Measurements from ENCODE around the gene DPP6. TPM values are rescaled to one million over a fixed set of nuclear protein-coding genes. Genes with fewer than 3 reads are reported as not detected.

The DPP6 gene
- polyA plus RNA-seq, 1 donor (not counting 4 experiments of a cell fraction or from before 2014, with no cell fraction given): not detected

- no peaks in the 10 kb centered on the region for H3K36me3 ChIP-seq (ENCODE audit: control insufficient read depth in 2 of 2, extremely low read depth in 1 of 2, insufficient read depth in 2 of 2, low read length in 2 of 2)
- FAIRE-seq (no peak), DNase-seq (ENCODE audit: low read depth, low spot score) (no peak)
- no peaks in the 10 kb centered on the region for H3K27me3 ChIP-seq (ENCODE audit: control insufficient read depth, extremely low read depth, insufficient read depth, low read length)
- no peaks in the 10 kb centered on the region for H3K4me1 ChIP-seq (ENCODE audit: control insufficient read depth, extremely low read depth, insufficient read depth, low read length)
- peaks cover 3% of the 10 kb centered on the region for H3K9me3 ChIP-seq (ENCODE audit: control insufficient read depth, low read depth, low read length)
- no peak for TF ChIP-seq EZH2 (IDR thresholded peaks at IDR 0.05; ENCODE audit: low read length)
- no peak for TF ChIP-seq CTCF (optimal IDR thresholded peaks at IDR 0.05 in 1 of 3, IDR thresholded peaks at IDR 0.05 in 1 of 3, conservative IDR thresholded peaks at IDR 0.05 in 1 of 3; ENCODE audit: extremely low read depth in 1 of 3, insufficient read depth in 2 of 3, low read length in 3 of 3)
- no peaks in the 10 kb centered on the region for H3K79me2 ChIP-seq (ENCODE audit: control insufficient read depth, insufficient read depth, low read length)
- no peaks in the 10 kb centered on the region for H3K9me1 ChIP-seq (ENCODE audit: control insufficient read depth, extremely low read depth, insufficient read depth, low read length)
- no peaks in the 10 kb centered on the region for H4K20me1 ChIP-seq (ENCODE audit: control insufficient read depth, extremely low read depth, insufficient read depth, low read length)
- H3K4me3 ChIP-seq (ENCODE audit: control insufficient read depth in 2 of 3, extremely low read depth in 1 of 3, insufficient read depth in 2 of 3, low read depth in 1 of 3, low read length in 3 of 3): no peak overlapping the region
- no peak overlapping the region for H3K4me2 ChIP-seq (ENCODE audit: control insufficient read depth, extremely low read depth, insufficient read depth, low read depth, low read length)
- dilution Hi-C loops (cut with MboI; ENCODE audit: extremely low pct_ligation_motif_present, low sequenced_read_pairs): no loop called here
- H3K9ac ChIP-seq (ENCODE audit: control insufficient read depth, extremely low read depth, insufficient read depth, low read length): no peak overlapping the region
- H3K27ac ChIP-seq (ENCODE audit: control insufficient read depth, insufficient read depth, low read length): no peak overlapping the region
- H2AFZ ChIP-seq (ENCODE audit: control insufficient read depth, low read length): no peak overlapping the region
These were observed 377.6 kb downstream of the DPP6 start for GRCh38 chr7:154429666-154430404.

DNA sequence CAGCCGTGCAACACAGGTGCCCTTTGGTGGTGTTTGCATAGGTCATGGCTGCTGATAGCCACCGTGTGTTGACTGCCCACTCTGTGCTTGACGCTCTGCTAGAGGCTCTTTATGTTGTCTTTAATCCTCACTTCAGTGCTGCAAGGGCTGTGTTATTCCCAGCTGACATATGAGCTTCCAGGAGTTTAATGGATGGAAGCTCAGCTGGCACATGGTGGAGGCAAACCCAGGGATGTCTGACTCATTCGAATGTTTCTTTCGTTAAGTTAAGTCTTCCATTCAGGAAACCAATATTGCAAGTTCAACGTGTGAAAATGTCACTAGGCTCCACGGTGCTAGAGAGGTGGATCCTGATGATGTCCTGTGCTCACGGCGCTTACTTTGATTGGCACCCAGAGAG, 378.4 kb downstream of the DPP6 start:
- H2AFZ ChIP-seq (ENCODE audit: control insufficient read depth, low read length): no peak overlapping the region
- no peaks in the 10 kb centered on the region for H3K4me1 ChIP-seq (ENCODE audit: control insufficient read depth, extremely low read depth, insufficient read depth, low read length)
- no peaks in the 10 kb centered on the region for H3K36me3 ChIP-seq (ENCODE audit: control insufficient read depth in 2 of 2, extremely low read depth in 1 of 2, insufficient read depth in 2 of 2, low read length in 2 of 2)
- H3K27ac ChIP-seq (ENCODE audit: control insufficient read depth, insufficient read depth, low read length): no peak overlapping the region
- DNase-seq (ENCODE audit: low read depth, low spot score) (no peak), FAIRE-seq (no peak)
- peaks cover 3% of the 10 kb centered on the region for H3K9me3 ChIP-seq (ENCODE audit: control insufficient read depth, low read depth, low read length)
- dilution Hi-C loops (cut with MboI; ENCODE audit: extremely low pct_ligation_motif_present, low sequenced_read_pairs): no loop called here
- H3K27me3 ChIP-seq (ENCODE audit: control insufficient read depth, extremely low read depth, insufficient read depth, low read length): no peaks in the 10 kb centered on the region
- no peaks in the 10 kb centered on the region for H3K79me2 ChIP-seq (ENCODE audit: control insufficient read depth, insufficient read depth, low read length)
- H3K4me3 ChIP-seq (ENCODE audit: control insufficient read depth in 2 of 3, extremely low read depth in 1 of 3, insufficient read depth in 2 of 3, low read depth in 1 of 3, low read length in 3 of 3): no peak overlapping the region
- no peak overlapping the region for H3K9ac ChIP-seq (ENCODE audit: control insufficient read depth, extremely low read depth, insufficient read depth, low read length)
- H3K9me1 ChIP-seq (ENCODE audit: control insufficient read depth, extremely low read depth, insufficient read depth, low read length): no peaks in the 10 kb centered on the region
- H4K20me1 ChIP-seq (ENCODE audit: control insufficient read depth, extremely low read depth, insufficient read depth, low read length): no peaks in the 10 kb centered on the region
- H3K4me2 ChIP-seq (ENCODE audit: control insufficient read depth, extremely low read depth, insufficient read depth, low read depth, low read length): no peak overlapping the region
- no peak for TF ChIP-seq EZH2 (IDR thresholded peaks at IDR 0.05; ENCODE audit: low read length)
- TF ChIP-seq CTCF (optimal IDR thresholded peaks at IDR 0.05 in 1 of 3, IDR thresholded peaks at IDR 0.05 in 1 of 3, conservative IDR thresholded peaks at IDR 0.05 in 1 of 3; ENCODE audit: extremely low read depth in 1 of 3, insufficient read depth in 2 of 3, low read length in 3 of 3): no peak

All from keratinocyte (primary cell).